Smooth muscle cell of the pulmonary artery (primary cell): ENCODE measurements around the gene FOXD4L1. TPM values are rescaled to one million over a fixed set of nuclear protein-coding genes. Genes with fewer than 3 reads are reported as not detected.

ENCODE experiments used
- total RNA-seq: library from RNA; depleted of rRNA; stranded (reverse); fragments of >200 nt; gene quantifications from 2 replicates; pipeline ENCODE4 v1.2.3, GENCODE V29; 2014

Gene FOXD4L1
- 0.13 and 0.17 TPM in 2 replicates for total RNA-seq

GRCh38 chr2:113498365-113498764 lies at the start of gene FOXD4L1:
FOXD4L1 (plus strand) TSS chr2:113498665; CDS start chr2:113499257, 592 bp downstream.

Other genes starting within 250 kb of the FOXD4L1 start
- 0.91 and 1.6 TPM in 2 replicates for gene PAX8, start 219.7 kb upstream of the FOXD4L1 start, total RNA-seq
- gene ZNG1B, start 61.0 kb upstream of the FOXD4L1 start, total RNA-seq, result 27.8 and 28.2 TPM in 2 replicates
- 10.6 and 16.6 TPM in 2 replicates for gene RABL2A, start 128.6 kb downstream of the FOXD4L1 start, total RNA-seq